ENCODE data around the gene SYT2.

Gene SYT2

DNA sequence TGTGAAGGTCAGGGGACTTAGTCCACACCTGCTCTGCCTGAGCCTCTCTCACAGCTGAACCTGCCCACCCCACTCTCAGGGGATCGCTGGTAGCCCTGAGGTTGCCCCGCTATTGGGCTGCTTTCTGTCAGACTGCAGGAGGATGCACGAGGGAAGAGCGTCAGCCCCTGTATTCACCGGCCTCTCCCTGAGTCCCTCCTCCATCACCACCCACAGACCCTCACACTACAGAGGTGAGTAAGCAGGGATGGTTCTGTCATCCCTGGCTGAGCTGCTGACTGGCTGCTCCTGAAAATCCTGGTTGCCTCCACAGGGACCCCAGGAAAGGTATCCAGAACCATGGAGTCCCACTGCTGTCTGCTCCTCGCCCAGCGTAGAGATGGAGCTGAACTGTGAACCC, 118.7 kb downstream of the SYT2 start:
- DNase-seq (ENCODE audit: low read depth in 1 of 2, low spot score in 1 of 2) = no peak
- TF ChIP-seq POLR2AphosphoS5 (IDR thresholded peaks at IDR 0.05; ENCODE audit: low read depth) (0 out of 2 replicates have a peak, but pooled peaks have one; percentile 9), SPI1 (IDR thresholded peaks at IDR 0.05; ENCODE audit: borderline replicate concordance, low read depth) (no peak), REST (IDR thresholded peaks at IDR 0.05; ENCODE audit: insufficient replicate concordance, low read depth) (no peak)
- Histone ChIP-seq H3K4me3 (replicated peaks; ENCODE audit: insufficient read depth, low read length) (no peak overlapping the region), H3K27me3 (ENCODE audit: insufficient read depth, poor library complexity, severe bottlenecking) (no peaks in the 10 kb centered on the region), H3K27ac (replicated peaks) (no peak overlapping the region)

DNA sequence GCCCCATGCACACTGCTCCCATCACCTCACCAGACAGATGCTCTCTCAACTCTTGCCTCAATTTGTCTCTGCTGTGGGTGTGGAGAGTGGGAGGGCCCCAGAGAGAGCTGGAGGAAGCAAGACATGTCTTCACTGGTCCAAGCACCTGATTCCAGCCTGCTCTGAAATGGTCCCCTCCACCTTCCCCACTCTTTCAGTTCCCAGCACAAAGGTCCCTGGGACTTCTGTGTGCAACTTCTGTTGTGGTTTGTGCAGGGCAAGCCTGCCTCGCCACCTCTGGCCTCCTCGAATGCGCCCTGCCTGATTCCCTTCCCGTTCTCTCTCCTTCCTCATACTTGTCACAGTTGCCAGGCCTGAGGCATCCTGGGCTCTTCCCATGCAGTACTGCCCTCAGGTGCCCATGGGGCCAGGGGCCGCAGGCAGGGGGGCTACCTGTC, 119.3 kb downstream of the SYT2 start:
- H3K27me3 ChIP-seq (ENCODE audit: insufficient read depth, poor library complexity, severe bottlenecking) = no peaks in the 10 kb centered on the region
- H3K27ac ChIP-seq (replicated peaks) = no peak overlapping the region
- DNase-seq (ENCODE audit: low read depth in 1 of 2, low spot score in 1 of 2) = no peak
- TF ChIP-seq SPI1 (IDR thresholded peaks at IDR 0.05; ENCODE audit: borderline replicate concordance, low read depth) = no peak
- TF ChIP-seq POLR2AphosphoS5 (IDR thresholded peaks at IDR 0.05; ENCODE audit: low read depth) = 0 out of 2 replicates have a peak, but pooled peaks have one; percentile 16
- no peak overlapping the region for H3K4me3 ChIP-seq (replicated peaks; ENCODE audit: insufficient read depth, low read length)

GRCh38 chr1:202590126-202590525, 120.1 kb downstream of the SYT2 start:
- no peak for DNase-seq (ENCODE audit: low read depth in 1 of 2, low spot score in 1 of 2)
- Histone ChIP-seq H3K27me3 (ENCODE audit: insufficient read depth, poor library complexity, severe bottlenecking) (no peaks in the 10 kb centered on the region), H3K4me3 (replicated peaks; ENCODE audit: insufficient read depth, low read length) (no peak overlapping the region), H3K27ac (replicated peaks) (no peak overlapping the region)
- TF ChIP-seq SPI1 (IDR thresholded peaks at IDR 0.05; ENCODE audit: borderline replicate concordance, low read depth) (no peak), GABPA (IDR thresholded peaks at IDR 0.05; ENCODE audit: low read depth) (no peak), CTCF (IDR thresholded peaks at IDR 0.05; ENCODE audit: insufficient read depth, low read length) (no peak), POLR2AphosphoS5 (IDR thresholded peaks at IDR 0.05; ENCODE audit: low read depth) (no peak), REST (IDR thresholded peaks at IDR 0.05; ENCODE audit: insufficient replicate concordance, low read depth) (no peak)

DNA sequence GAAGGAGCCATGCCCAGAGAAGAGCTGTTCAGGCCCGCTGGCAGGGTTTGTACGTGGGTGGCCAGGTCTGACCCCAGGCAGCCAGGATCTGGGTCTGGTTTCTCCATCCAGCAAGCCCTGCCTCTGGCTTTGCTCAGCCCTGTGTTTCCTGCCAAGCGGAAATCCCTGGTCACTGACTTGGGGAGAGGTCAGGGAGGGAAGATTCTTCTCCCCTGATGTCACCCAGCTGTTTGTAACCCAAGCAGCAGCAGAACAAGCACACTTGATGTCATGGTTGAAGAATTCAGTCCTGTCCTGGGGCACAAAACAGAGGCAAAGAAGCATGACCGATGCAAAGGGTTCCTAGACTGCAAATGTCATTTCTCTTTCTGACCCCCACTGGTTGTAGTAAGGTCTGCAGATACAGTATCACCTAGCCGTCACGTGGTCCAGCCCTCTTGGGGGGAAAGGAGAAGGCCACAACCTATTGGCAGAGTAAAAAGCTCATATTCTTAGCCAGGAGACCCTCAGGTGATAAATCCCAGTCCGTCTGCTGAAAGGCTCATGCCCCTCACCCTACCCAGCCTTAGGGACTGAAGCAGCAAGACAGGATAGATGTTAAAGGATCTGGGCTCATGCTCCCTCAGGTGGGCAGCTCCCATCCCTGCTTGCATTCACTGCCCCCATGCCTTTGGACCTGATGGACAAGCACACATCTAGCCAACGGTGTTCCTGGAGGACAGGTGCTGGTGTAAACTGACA, 120.9 kb downstream of the SYT2 start:
- DNase-seq (ENCODE audit: low read depth in 1 of 2, low spot score in 1 of 2) = no peak
- no peak overlapping the region for H3K27ac ChIP-seq (replicated peaks)

More for the DNA sequence above, 120.9 kb downstream of the SYT2 start:
- TF ChIP-seq POLR2AphosphoS5 (IDR thresholded peaks at IDR 0.05; ENCODE audit: low read depth) = no peak
- no peak for TF ChIP-seq SPI1 (IDR thresholded peaks at IDR 0.05; ENCODE audit: borderline replicate concordance, low read depth)
- TF ChIP-seq CTCF (IDR thresholded peaks at IDR 0.05; ENCODE audit: insufficient read depth, low read length) = no peak
- TF ChIP-seq GABPA (IDR thresholded peaks at IDR 0.05; ENCODE audit: low read depth) = no peak
- no peak for TF ChIP-seq REST (IDR thresholded peaks at IDR 0.05; ENCODE audit: insufficient replicate concordance, low read depth)
- Histone ChIP-seq H3K27me3 (ENCODE audit: insufficient read depth, poor library complexity, severe bottlenecking) (no peaks in the 10 kb centered on the region), H3K4me3 (replicated peaks; ENCODE audit: insufficient read depth, low read length) (no peak overlapping the region)
